ENCODE measurements around the gene CERT1. TPM values are rescaled to one million over a fixed set of nuclear protein-coding genes. Genes with fewer than 3 reads are reported as not detected.

CERT1 gene
- total and polyA plus RNA-seq, 2 donors (not counting 3 experiments of a cell fraction or from before 2014, with no cell fraction given) = 8.0 to 21.3 TPM

GRCh38 chr5:75550597-75550996, 39.2 kb upstream of the CERT1 start:
- Histone ChIP-seq H3K4me2 (ENCODE audit: insufficient read depth, low read length) (no peak overlapping the region), H3K27ac (ENCODE audit: insufficient read depth, low read depth, low read length) (no peak overlapping the region), H3K4me3 (replicated peaks in 1 of 3; ENCODE audit: insufficient read depth in 1 of 3, low read depth in 1 of 3, low read length in 3 of 3) (no peak overlapping the region), H3K4me1 (ENCODE audit: control insufficient read depth, extremely low read depth, insufficient read depth, low read length) (no peaks in the 10 kb centered on the region), H3K9ac (replicated peaks; ENCODE audit: extremely low read depth, insufficient read depth, low read length) (no peak overlapping the region), H3K79me2 (ENCODE audit: control insufficient read depth, insufficient read depth, low read length) (no peaks in the 10 kb centered on the region), H3K9me3 (replicated peaks; ENCODE audit: control insufficient read depth, insufficient read depth, low read length) (no peaks in the 10 kb centered on the region), H3K9me1 (replicated peaks; ENCODE audit: control insufficient read depth, extremely low read depth, insufficient read depth, low read length) (no peaks in the 10 kb centered on the region), H3K27me3 (ENCODE audit: control insufficient read depth in 2 of 2, insufficient read depth in 2 of 2, low read length in 2 of 2) (no peaks in the 10 kb centered on the region), H2AFZ (ENCODE audit: low read depth, low read length) (no peak overlapping the region), H4K20me1 (replicated peaks; ENCODE audit: control insufficient read depth, extremely low read depth, insufficient read depth, low read length) (peaks cover 3% of the 10 kb centered on the region), H3K36me3 (ENCODE audit: control insufficient read depth in 2 of 2, extremely low read depth in 1 of 2, insufficient read depth in 2 of 2, low read length in 2 of 2) (peaks cover 0 to 5% of the 10 kb centered on the region in 2 experiments)
- no TSS peak for BruUV-seq (replicated peaks)
- no peak for DNase-seq (ENCODE audit: low read depth, low spot score)
- CTCF ChIA-PET = no interaction called here
- POLR2A ChIA-PET = no interaction called here
- no peak for FAIRE-seq
- TF ChIP-seq EZH2 (IDR thresholded peaks at IDR 0.05; ENCODE audit: borderline replicate concordance, low read depth, low read length, severe bottlenecking) = no peak
- no peak for TF ChIP-seq POLR2A (IDR thresholded peaks at IDR 0.05; ENCODE audit: low read depth, low read length)
- TF ChIP-seq JUN (IDR thresholded peaks at IDR 0.05; ENCODE audit: borderline replicate concordance, insufficient read depth, insufficient read length, low read depth) = no peak
- no peak for TF ChIP-seq FOS (IDR thresholded peaks at IDR 0.05; ENCODE audit: borderline replicate concordance, insufficient read depth, low read length)
- no peak for TF ChIP-seq GATA2 (IDR thresholded peaks at IDR 0.05; ENCODE audit: insufficient read depth, insufficient read length, low read depth, low read length)
- TF ChIP-seq, protein P1, sequence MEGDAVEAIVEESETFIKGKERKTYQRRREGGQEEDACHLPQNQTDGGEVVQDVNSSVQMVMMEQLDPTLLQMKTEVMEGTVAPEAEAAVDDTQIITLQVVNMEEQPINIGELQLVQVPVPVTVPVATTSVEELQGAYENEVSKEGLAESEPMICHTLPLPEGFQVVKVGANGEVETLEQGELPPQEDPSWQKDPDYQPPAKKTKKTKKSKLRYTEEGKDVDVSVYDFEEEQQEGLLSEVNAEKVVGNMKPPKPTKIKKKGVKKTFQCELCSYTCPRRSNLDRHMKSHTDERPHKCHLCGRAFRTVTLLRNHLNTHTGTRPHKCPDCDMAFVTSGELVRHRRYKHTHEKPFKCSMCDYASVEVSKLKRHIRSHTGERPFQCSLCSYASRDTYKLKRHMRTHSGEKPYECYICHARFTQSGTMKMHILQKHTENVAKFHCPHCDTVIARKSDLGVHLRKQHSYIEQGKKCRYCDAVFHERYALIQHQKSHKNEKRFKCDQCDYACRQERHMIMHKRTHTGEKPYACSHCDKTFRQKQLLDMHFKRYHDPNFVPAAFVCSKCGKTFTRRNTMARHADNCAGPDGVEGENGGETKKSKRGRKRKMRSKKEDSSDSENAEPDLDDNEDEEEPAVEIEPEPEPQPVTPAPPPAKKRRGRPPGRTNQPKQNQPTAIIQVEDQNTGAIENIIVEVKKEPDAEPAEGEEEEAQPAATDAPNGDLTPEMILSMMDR (IDR thresholded peaks at IDR 0.05; ENCODE audit: extremely low read depth in 1 of 2, insufficient read depth in 1 of 2, low read depth in 1 of 2, low read length in 2 of 2) = no peak
- TF ChIP-seq MYC (IDR thresholded peaks at IDR 0.05; ENCODE audit: low read depth, low read length) = no peak
- TF ChIP-seq POLR2AphosphoS5 (IDR thresholded peaks at IDR 0.05; ENCODE audit: insufficient read depth, low read depth, low read length) = no peak
- TF ChIP-seq MAX (IDR thresholded peaks at IDR 0.05; ENCODE audit: insufficient read depth, insufficient read length) = no peak
- dilution Hi-C loops (cut with MboI; ENCODE audit: extremely low pct_ligation_motif_present, low sequenced_read_pairs) = no loop called here
- intact Hi-C loops (cut with micrococcal nuclease) = no loop called here

Data from endothelial cell of umbilical vein (primary cell).